Lung (tissue), 12 donors: ENCODE data around the gene GAB2. TPM values are rescaled to one million over a fixed set of nuclear protein-coding genes. Genes with fewer than 3 reads are reported as not detected.
A peak's percentile ranks its signal among the peaks of the same experiment; 100 is the strongest.

ENCODE experiments used
- ATAC-seq: fragments of 200-7000 bp; cut with Tn5 transposase; one replicate; pipeline ENCODE4 v1.9.1; 2020; ENCODE audit warnings: moderate number of reproducible peaks; ENCODE audit not compliant: insufficient read depth, low FRiP score
- DNase-seq, 3 donors: peaks; one replicate each; pipeline ENCODE4 v3.0.0-alpha.2; 2013 to 2017
- H3K27ac ChIP-seq, 2 donors: one replicate each; pipeline ENCODE4 v1.5.1; 2013; ENCODE audit warnings: mild to moderate bottlenecking in 2 of 2, moderate library complexity in 2 of 2, control low read depth in 1 of 2, inconsistent platforms in 1 of 2, low read depth in 1 of 2, low read length in 1 of 2
- H3K27me3 ChIP-seq, 3 donors: one replicate each; pipeline ENCODE4 v1.5.1; 2013; ENCODE audit warnings: low read length in 2 of 3; ENCODE audit not compliant: control insufficient read depth in 3 of 3, insufficient read depth in 3 of 3
- H3K36me3 ChIP-seq, 4 donors: one replicate each; pipeline ENCODE4 v1.5.1; 2013; ENCODE audit warnings: low read length in 4 of 4, mild to moderate bottlenecking in 1 of 4, moderate library complexity in 1 of 4; ENCODE audit not compliant: control insufficient read depth in 4 of 4, insufficient read depth in 4 of 4
- H3K4me1 ChIP-seq, 5 donors: one replicate each; pipeline ENCODE4 v1.5.1; 2013; ENCODE audit warnings: low read length in 5 of 5, mild to moderate bottlenecking in 2 of 5, moderate library complexity in 1 of 5; ENCODE audit not compliant: control insufficient read depth in 5 of 5, insufficient read depth in 5 of 5
- H3K4me3 ChIP-seq: one replicate; pipeline ENCODE4 v1.5.1; 2013; ENCODE audit warnings: mild to moderate bottlenecking, control low read depth, moderate library complexity
- H3K9ac ChIP-seq, 2 donors: one replicate each; pipeline ENCODE4 v1.5.1; 2013; ENCODE audit warnings: low read length in 2 of 2, control low read depth in 1 of 2; ENCODE audit not compliant: insufficient read depth in 1 of 2
- H3K9me3 ChIP-seq, 4 donors: one replicate each; pipeline ENCODE4 v1.5.1; 2013; ENCODE audit warnings: low read length in 3 of 4, mild to moderate bottlenecking in 1 of 4, moderate library complexity in 1 of 4; ENCODE audit not compliant: control insufficient read depth in 4 of 4, insufficient read depth in 3 of 4
- CTCF ChIP-seq: IDR thresholded peaks from 2 replicates; pipeline ENCODE4 v1.5.1; 2012; ENCODE audit warnings: mild to moderate bottlenecking; ENCODE audit errors: control extremely low read depth, extremely low read depth
- WGBS, 2 donors: extraction: QIAGEN DNeasy Blood & Tissue Kit; methylation state at CpG; one replicate each; pipeline ENCODE4 v1.1.7; 2013; 5-methylcytosine and 5-hydroxymethylcytosine counted together
- polyA plus RNA-seq, 2 donors: library from polyadenylated mRNA; stranded (reverse); fragments of 200-250 nt; gene quantifications; one replicate each; pipeline ENCODE4 v1.2.1, GENCODE V29; 2013
- total RNA-seq, 2 donors: library from RNA; depleted of rRNA in 1 of 2; stranded (reverse); fragments of >200 nt in 1 of 2; gene quantifications; one replicate each; pipeline ENCODE4 v1.2.1, GENCODE V29; 2014 to 2021
- donor health status: control.
- donor health status: control.
- donor health status: Bipolar disorder and iron deficiency.
- donor health status: healthy.
- donor health status: DM: yes; HTN: yes; CAD: no.

The GAB2 gene
- total and polyA plus RNA-seq, 4 donors: 17.8 to 47.9 (median 23.1) TPM

GRCh38 chr11:78289552-78290292 lies 127.9 kb downstream of the GAB2 start:
- Histone ChIP-seq H3K36me3 (no peaks in the 10 kb centered on the region), H3K27me3 (no peaks in the 10 kb centered on the region), H3K4me1 (peaks cover 0 to 13% (median 0%) of the 10 kb centered on the region in 5 donors), H3K27ac (no peak overlapping the region), H3K9ac (no peak overlapping the region), H3K9me3 (peaks cover 0 to 4% (median 0%) of the 10 kb centered on the region in 4 donors), H3K4me3 (no peak overlapping the region)
- ATAC-seq (no peak), DNase-seq (no peak)
- WGBS, 2 donors: 35 to 60% methylated on average over 7 of the region's 7 CpGs
- no peak for TF ChIP-seq CTCF

- 84 to 92% methylated on average over 5 of the region's 5 CpGs for WGBS, 2 donors
- no peak for TF ChIP-seq CTCF
- H3K36me3 ChIP-seq: peaks cover 0 to 3% (median 0%) of the 10 kb centered on the region in 4 donors
- DNase-seq (no peak), ATAC-seq (no peak)
- H3K4me3 ChIP-seq: no peak overlapping the region
- H3K4me1 ChIP-seq: peaks cover 0 to 11% (median 6%) of the 10 kb centered on the region in 5 donors
- H3K9ac ChIP-seq: no peak overlapping the region
- H3K27ac ChIP-seq: no peak overlapping the region
- no peaks in the 10 kb centered on the region for H3K27me3 ChIP-seq
- H3K9me3 ChIP-seq: peaks cover 0 to 4% (median 0%) of the 10 kb centered on the region in 4 donors
These were observed 133.4 kb downstream of the GAB2 start for GRCh38 chr11:78284260-78284659.

DNA sequence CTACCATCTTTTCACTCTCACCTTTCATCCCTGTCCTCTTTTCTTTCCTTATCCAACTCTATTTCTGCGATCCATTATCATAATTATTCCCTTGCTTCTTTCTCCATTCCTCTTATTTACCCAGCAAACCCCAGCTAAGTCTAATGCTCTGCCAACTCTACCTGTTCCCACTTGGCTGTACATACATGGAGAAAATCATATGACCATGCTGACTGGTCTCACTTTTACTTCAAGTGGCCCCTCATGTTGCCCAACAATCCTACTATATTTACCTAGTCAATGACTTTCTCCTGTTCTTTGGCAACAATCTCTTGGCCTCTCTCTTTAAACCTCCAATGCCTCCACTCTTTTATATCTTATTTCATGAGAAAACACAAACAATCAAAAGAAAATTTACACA lies 134.8 kb downstream of the GAB2 start:
- no peak overlapping the region for H3K4me3 ChIP-seq
- no peak for DNase-seq
- H3K27me3 ChIP-seq: no peaks in the 10 kb centered on the region
- peak; percentile 41 for ATAC-seq
- peaks cover 0 to 11% (median 8%) of the 10 kb centered on the region in 5 donors for H3K4me1 ChIP-seq
- H3K9me3 ChIP-seq: no peaks in the 10 kb centered on the region
- no peak overlapping the region for H3K27ac ChIP-seq
- H3K9ac ChIP-seq: no peak overlapping the region
- WGBS, 2 donors: 75 to 90% methylated on average over 1 of the region's 1 CpG
- no peak for TF ChIP-seq CTCF
- H3K36me3 ChIP-seq: peaks cover 0 to 3% (median 0%) of the 10 kb centered on the region in 4 donors
